C4-2B (cell line): ENCODE results near the gene ZNF837.

Experiments used
- ZFX ChIP-seq: fragments of 450-650 bp; IDR thresholded peaks from 2 replicates; pipeline ENCODE4 v1.6.1; 2017
- TF ChIP-seq, protein P1 (sequence below): fragments of 450-650 bp; conservative IDR thresholded peaks from 2 replicates; pipeline ENCODE4 v1.5.1; 2017; ENCODE audit warnings: mild to moderate bottlenecking

DNA sequence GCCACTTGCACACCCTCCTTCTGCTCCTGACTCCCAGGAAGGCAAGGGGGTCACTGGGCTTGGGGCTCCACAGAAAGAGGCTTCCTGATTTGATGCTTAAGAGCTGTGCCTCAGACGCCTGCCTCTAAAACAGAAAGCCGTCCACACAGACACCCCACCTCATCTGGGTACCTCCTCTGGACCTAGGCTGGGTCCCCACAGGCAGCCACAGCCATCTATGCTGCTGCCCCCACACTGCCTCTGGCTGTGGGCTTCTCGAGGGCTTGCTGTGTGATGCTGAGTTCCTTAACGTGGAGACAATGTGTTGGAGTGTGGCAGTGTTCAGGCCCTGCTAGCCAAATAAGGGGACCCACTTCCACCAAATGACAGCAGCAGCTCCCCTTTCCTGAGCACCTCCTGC lies 62.5 kb downstream of the ZNF837 start:
- TF ChIP-seq, protein P1, sequence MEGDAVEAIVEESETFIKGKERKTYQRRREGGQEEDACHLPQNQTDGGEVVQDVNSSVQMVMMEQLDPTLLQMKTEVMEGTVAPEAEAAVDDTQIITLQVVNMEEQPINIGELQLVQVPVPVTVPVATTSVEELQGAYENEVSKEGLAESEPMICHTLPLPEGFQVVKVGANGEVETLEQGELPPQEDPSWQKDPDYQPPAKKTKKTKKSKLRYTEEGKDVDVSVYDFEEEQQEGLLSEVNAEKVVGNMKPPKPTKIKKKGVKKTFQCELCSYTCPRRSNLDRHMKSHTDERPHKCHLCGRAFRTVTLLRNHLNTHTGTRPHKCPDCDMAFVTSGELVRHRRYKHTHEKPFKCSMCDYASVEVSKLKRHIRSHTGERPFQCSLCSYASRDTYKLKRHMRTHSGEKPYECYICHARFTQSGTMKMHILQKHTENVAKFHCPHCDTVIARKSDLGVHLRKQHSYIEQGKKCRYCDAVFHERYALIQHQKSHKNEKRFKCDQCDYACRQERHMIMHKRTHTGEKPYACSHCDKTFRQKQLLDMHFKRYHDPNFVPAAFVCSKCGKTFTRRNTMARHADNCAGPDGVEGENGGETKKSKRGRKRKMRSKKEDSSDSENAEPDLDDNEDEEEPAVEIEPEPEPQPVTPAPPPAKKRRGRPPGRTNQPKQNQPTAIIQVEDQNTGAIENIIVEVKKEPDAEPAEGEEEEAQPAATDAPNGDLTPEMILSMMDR, result no peak
- TF ChIP-seq ZFX, result no peak
